ENCODE results near the gene DELE1. TPM values are rescaled to one million over a fixed set of nuclear protein-coding genes. Genes with fewer than 3 reads are reported as not detected.

DELE1 gene
- total RNA-seq, 1 donor from 2014 or later = 40.7 TPM

DNA sequence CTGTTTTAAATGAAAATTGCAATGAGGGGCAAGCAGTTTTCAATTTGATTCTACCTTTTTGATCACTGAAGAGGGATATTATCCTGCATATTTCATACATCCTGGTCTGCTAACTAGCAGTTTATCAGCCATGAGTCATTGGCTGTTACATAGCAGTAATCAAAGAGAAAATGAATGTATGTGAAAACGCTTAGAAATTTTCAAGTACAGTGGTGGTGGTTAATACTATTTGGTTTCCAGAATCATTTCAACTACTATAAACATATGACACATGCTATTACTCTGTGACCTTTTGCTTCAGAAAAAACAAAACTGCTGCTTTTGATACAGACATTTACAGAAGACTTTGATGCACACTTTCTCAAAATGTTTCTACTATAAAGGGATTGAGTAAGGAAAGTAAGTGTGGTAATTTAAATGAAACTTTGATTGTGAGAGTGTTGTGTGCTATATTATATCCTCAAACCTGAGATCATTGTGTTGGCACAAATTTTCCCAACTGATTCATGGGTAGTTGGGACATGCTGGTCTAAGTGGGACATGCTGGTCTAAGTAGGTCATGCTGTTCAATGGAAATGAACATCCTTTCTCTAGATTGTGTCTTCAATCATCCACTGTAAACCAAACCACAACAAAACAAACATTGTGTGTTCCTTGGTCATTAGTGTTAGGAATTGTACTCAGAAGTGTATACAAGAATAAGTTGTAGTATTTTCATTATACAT, 50.4 kb downstream of the DELE1 start:
- Histone ChIP-seq H3K9me3 (no peaks in the 10 kb centered on the region), H3K36me3 (peaks cover 40 to 41% of the 10 kb centered on the region in 2 donors), H3K27me3 (no peaks in the 10 kb centered on the region), H3K4me3 (no peak overlapping the region), H3K27ac (no peak overlapping the region), H3K4me1 (peaks cover 0 to 15% of the 10 kb centered on the region in 2 donors)
- TF ChIP-seq, protein P1, sequence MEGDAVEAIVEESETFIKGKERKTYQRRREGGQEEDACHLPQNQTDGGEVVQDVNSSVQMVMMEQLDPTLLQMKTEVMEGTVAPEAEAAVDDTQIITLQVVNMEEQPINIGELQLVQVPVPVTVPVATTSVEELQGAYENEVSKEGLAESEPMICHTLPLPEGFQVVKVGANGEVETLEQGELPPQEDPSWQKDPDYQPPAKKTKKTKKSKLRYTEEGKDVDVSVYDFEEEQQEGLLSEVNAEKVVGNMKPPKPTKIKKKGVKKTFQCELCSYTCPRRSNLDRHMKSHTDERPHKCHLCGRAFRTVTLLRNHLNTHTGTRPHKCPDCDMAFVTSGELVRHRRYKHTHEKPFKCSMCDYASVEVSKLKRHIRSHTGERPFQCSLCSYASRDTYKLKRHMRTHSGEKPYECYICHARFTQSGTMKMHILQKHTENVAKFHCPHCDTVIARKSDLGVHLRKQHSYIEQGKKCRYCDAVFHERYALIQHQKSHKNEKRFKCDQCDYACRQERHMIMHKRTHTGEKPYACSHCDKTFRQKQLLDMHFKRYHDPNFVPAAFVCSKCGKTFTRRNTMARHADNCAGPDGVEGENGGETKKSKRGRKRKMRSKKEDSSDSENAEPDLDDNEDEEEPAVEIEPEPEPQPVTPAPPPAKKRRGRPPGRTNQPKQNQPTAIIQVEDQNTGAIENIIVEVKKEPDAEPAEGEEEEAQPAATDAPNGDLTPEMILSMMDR (IDR thresholded peaks at IDR 0.05) = no peak
- intact Hi-C loops (cut with DNase I) = no loop called here
- DNase-seq (ENCODE audit: low spot score in 2 of 2) = no peak

GRCh38 chr5:141976176-141976575, 52.5 kb downstream of the DELE1 start:
- H3K4me1 ChIP-seq = peaks cover 0 to 4% of the 10 kb centered on the region in 2 donors
- H3K27me3 ChIP-seq = no peaks in the 10 kb centered on the region
- no peak for DNase-seq (ENCODE audit: low spot score in 2 of 2)
- H3K4me3 ChIP-seq = no peak overlapping the region
- H3K27ac ChIP-seq = no peak overlapping the region
- intact Hi-C loops (cut with DNase I) = no loop called here
- TF ChIP-seq, protein P1 (IDR thresholded peaks at IDR 0.05) = no peak
- H3K9me3 ChIP-seq = no peaks in the 10 kb centered on the region
- H3K36me3 ChIP-seq = peaks cover 57 to 62% of the 10 kb centered on the region in 2 donors

DNA sequence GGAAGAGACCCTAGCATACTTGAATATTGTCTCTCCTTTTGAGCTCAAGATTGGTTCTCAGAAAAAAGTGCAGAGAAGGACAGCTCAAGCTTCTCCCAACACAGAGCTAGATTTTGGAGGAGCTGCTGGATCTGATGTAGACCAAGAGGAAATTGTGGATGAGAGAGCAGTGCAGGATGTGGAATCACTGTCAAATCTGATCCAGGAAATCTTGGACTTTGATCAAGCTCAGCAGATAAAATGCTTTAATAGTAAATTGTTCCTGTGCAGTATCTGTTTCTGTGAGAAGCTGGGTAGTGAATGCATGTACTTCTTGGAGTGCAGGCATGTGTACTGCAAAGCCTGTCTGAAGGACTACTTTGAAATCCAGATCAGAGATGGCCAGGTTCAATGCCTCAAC, 54.7 kb downstream of the DELE1 start:
- Histone ChIP-seq H3K36me3 (peaks cover 69 to 77% of the 10 kb centered on the region in 2 donors), H3K27ac (no peak overlapping the region), H3K27me3 (no peaks in the 10 kb centered on the region), H3K4me3 (no peak overlapping the region), H3K9me3 (no peaks in the 10 kb centered on the region), H3K4me1 (peaks cover 0 to 4% of the 10 kb centered on the region in 2 donors)
- intact Hi-C loops (cut with DNase I) = no loop called here
- DNase-seq (ENCODE audit: low spot score in 2 of 2) = no peak
- TF ChIP-seq, protein P1 (IDR thresholded peaks at IDR 0.05) = no peak

DNA sequence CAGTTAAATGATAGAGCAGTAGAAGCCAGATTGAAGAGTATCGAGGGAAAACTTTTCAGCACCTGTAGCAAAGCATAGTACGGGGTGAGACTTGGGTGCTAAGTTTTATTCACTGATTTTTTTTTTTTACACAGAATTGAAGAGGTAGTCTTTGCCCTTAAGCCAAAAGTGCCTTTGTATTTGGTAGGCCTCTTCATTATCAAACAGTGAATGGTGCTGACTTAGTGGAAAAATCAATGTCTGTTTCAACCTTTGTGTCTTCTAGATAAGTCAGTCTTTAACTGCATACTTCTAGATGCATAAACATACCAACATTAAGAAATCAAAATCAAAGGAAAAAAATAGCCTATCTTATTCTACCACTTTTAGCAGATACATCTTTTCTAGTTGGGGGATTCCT, 59.0 kb downstream of the DELE1 start:
- peaks cover 83 to 95% of the 10 kb centered on the region in 2 donors for H3K36me3 ChIP-seq
- TF ChIP-seq, protein P1 (IDR thresholded peaks at IDR 0.05) = no peak
- no peak for DNase-seq (ENCODE audit: low spot score in 2 of 2)
- H3K4me1 ChIP-seq = no peaks in the 10 kb centered on the region
- no peaks in the 10 kb centered on the region for H3K9me3 ChIP-seq
- no peak overlapping the region for H3K27ac ChIP-seq
- H3K27me3 ChIP-seq = no peaks in the 10 kb centered on the region
- intact Hi-C loops (cut with DNase I) = no loop called here
- H3K4me3 ChIP-seq = no peak overlapping the region

DNA sequence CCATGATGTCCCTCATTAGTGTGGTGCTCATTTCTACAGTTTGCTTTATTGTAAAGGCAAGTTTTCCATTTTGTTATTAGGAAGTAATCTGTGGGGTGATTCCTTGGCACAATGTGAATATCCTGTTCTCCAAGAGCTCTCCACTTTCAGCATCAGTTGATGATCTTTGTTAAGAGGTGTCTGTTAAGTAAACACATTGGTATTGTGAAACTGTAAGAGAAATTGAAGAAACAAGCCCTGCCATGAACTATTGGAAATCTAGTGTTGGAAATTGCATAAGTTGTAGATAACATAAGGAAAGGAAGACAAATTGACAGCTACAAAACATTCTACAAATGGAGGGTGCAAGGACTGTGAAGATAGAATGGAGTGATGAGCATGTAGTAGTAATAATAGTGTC, 62.4 kb downstream of the DELE1 start:
- H3K27ac ChIP-seq = no peak overlapping the region
- no peaks in the 10 kb centered on the region for H3K4me1 ChIP-seq
- TF ChIP-seq, protein P1 (IDR thresholded peaks at IDR 0.05) = no peak
- H3K27me3 ChIP-seq = no peaks in the 10 kb centered on the region
- intact Hi-C loops (cut with DNase I) = no loop called here
- no peak for DNase-seq (ENCODE audit: low spot score in 2 of 2)
- H3K9me3 ChIP-seq = no peaks in the 10 kb centered on the region
- no peak overlapping the region for H3K4me3 ChIP-seq
- peaks cover 76 to 79% of the 10 kb centered on the region in 2 donors for H3K36me3 ChIP-seq

Measured in ascending aorta (tissue), 2 donors.